GM18519 (cell line): ENCODE measurements around the gene KLHL40.
"Not testable (repeated sequence)": the region's sequence is repeated elsewhere in the genome, so short reads cannot be mapped to it uniquely, and the experiment has no call there.

ENCODE experiments used
- ATAC-seq: cut with Tn5 transposase; IDR thresholded peaks from one replicate; pipeline ENCODE4 v1.9.1; 2021; ENCODE audit warnings: mild to moderate bottlenecking, moderate library complexity; ENCODE audit not compliant: unreplicated experiment, low FRiP score

Gene KLHL40

GRCh38 chr3:42714171-42714852 is 29.0 kb downstream of the KLHL40 start:
- no peak for ATAC-seq

GRCh38 chr3:42717306-42717705 is 32.0 kb downstream of the KLHL40 start:
- ATAC-seq, result no peak

GRCh38 chr3:42718338-42718737 is 33.0 kb downstream of the KLHL40 start:
- ATAC-seq, result no peak

DNA sequence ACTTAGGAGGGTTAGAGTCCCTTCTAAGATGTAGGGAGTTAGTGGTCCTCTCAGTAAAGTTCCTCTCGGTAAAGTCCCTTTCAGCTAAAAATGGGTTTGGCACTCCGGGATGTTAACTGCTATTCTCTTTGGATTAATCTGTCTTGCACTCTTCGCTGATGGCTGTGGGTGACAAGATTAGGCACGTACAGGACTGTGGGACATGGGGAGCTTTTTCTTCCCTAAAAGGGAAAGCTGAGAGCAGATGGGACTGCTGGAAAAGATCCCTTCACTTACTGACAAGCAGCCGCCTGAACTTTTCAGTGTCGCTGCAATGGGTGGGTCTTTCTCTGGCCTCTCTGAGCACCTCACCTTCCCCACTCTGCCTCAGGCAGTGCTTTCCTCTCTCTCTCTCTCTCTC is 33.7 kb downstream of the KLHL40 start:
- ATAC-seq, result no peak

DNA sequence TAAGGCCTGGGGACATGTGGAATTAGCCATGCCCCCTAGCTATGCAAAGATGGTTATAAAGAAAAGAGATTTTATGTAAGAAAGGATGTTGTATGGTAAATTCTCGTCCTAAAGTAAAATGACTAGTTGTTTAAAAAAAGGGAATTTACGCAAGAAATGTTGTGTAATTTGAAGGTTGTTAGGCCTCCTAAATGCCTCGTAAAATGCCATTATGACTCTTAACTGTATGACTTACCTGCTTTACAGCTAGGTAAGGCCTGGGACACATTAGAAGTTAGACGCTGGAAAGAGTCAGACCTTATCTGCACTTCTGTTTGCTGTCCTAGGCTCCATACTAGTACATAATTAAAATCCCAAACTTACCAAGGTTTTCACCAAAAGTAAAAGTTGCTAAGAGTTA is 34.8 kb downstream of the KLHL40 start:
- ATAC-seq, result no peak

DNA sequence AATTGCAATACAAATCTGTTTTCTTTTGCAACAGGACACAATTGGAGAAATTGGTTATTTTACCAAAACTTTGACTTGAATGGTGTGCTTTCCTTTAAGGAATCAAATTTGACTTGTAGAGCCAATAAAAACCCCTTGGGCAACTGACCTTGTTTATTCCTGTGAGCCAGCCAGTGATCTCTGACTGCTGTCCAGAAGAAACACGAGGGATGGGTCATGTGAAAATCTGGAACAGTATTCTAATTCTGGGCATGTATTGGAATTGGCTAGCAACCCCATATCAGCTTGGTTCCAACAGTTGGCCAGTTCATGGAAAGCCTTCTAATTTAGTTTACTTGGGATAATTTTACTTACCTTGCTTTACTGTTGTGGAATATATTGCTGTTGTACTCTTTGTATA is 36.4 kb downstream of the KLHL40 start:
- ATAC-seq, result no peak

DNA sequence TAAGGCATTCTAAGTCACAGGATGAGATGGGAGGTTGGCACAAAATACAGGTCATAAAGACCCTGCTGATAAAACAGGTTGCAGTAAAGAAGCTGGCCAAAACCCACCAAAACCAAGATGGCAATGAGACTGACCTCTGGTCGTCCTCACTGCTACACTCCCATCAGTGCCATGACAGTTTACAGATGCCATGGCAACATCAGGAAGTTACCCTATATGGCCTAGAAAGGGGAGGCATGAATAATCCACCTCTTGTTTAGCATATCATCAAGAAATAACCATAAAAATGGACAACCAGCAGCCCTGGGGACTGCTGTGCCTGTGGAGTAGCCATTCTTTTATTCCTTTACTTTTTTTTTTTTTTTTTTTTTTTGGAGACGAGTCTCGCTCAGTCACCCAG is 37.1 kb downstream of the KLHL40 start:
- not testable (repeated sequence) for ATAC-seq

- ATAC-seq, result no peak
These were observed 37.9 kb downstream of the KLHL40 start for GRCh38 chr3:42723219-42723618.

GRCh38 chr3:42725454-42725853 is 40.1 kb downstream of the KLHL40 start:
- ATAC-seq, result no peak

DNA sequence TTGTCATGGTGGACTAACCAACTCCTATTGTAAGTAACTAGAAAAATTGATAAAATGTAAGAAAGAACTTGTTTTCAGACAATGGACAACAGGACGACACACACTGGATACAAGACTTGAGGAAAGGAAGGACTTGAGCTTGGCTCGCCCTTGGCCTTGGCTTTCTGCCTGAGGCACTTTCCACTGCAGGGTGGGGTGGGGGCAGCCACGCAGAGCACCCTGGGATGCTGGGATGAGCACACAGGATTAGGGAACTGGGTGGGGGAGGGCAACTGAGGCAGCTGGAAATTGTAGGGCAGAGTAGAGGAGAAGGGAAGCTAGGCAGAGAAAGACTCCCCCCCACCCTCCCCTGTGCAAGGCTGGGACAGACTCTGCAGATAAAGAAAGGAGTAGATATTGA is 42.7 kb downstream of the KLHL40 start:
- no peak for ATAC-seq

DNA sequence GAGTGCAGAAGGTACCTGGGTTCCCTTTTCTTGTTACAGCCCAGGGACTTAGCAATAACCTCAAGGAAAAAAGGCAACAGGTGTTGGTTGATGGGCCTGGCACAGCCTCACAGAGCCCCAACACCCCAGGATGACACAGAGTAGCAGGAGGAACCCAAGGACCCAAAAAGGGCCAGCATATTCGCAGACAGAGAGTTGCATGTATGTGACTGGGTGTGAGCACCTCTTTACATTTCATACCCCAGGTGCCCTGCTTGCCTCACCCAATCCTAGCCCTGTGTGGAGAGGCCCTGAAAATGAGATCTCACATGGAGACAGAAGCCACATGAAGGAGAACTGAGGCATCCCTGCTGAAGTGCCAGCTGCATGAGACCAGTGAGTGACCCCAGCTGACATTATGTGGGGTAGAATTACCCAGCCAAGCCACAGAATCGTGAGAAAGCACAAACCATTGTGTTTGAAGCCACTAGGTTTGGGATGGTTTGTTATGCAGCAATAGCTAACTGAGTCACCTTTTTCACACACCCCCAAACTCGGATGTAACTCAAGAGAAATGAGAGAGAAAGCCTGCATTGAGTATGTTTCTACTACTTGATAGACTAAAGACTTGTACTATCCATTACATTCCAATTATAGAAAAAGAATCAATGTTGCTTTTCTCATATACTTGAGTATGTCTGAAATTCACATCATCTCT is 43.5 kb downstream of the KLHL40 start:
- no peak for ATAC-seq

DNA sequence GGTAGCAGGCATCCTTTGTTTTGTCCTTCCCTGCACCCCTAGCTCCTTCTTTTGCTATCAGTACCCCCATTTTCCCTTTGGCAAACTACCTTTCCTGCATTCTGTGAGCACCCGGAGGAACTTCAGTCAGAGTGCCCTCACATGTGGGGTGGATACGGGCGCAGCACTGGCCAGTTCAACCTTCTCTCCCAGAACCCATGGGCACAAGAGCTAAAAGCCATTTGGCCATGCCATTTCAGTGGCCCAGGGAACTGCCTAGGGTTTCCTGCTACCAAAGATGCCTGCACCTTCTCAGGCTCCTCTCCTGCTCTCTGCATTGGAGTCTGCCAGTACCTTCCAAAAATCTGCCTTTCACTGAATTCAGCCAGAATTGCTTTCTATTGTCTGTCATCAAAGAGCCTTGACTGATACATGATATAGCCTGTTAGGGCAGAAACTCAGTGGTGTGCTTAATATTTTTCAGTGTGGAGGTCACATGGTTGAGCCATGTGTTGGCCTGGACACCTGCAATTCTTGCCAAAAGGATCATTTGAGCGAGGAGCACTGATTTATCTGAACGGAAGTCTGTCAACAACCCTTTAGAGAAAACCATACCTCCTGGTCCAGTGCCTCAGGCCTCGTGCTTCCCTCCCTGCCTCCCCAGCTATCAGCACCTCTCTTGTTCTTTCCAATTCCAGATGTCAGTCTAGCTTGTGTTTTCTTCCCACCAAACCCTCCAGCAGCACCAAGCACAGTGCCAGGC is 44.2 kb downstream of the KLHL40 start:
- ATAC-seq, result no peak

DNA sequence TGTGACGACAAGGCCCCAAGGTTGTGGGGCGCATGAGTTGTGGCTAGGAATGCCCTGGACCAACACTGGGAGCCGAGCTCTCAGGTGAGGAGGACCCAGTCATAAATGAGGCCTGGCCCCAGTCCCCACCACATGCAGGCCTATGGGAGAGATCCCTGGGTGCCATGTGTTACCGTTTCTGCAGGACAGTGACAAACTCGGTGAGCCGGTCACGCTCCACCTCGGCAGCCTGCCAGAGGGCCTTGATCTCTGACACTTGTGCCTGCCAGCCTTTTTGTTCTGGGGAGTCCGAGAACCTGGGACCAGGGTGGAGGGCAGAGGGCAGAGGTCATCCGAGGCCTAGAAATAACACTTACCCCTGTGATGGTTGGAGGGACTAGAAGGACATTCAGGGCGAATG is 45.0 kb downstream of the KLHL40 start:
- ATAC-seq, result no peak

GRCh38 chr3:42730706-42731420 is 45.5 kb downstream of the KLHL40 start:
- no peak for ATAC-seq

GRCh38 chr3:42731476-42732195 is 46.3 kb downstream of the KLHL40 start:
- ATAC-seq, result no peak

- no peak for ATAC-seq
These were observed 47.0 kb downstream of the KLHL40 start for GRCh38 chr3:42732196-42732828.

GRCh38 chr3:42732829-42733459 is 47.6 kb downstream of the KLHL40 start:
- ATAC-seq, result no peak

DNA sequence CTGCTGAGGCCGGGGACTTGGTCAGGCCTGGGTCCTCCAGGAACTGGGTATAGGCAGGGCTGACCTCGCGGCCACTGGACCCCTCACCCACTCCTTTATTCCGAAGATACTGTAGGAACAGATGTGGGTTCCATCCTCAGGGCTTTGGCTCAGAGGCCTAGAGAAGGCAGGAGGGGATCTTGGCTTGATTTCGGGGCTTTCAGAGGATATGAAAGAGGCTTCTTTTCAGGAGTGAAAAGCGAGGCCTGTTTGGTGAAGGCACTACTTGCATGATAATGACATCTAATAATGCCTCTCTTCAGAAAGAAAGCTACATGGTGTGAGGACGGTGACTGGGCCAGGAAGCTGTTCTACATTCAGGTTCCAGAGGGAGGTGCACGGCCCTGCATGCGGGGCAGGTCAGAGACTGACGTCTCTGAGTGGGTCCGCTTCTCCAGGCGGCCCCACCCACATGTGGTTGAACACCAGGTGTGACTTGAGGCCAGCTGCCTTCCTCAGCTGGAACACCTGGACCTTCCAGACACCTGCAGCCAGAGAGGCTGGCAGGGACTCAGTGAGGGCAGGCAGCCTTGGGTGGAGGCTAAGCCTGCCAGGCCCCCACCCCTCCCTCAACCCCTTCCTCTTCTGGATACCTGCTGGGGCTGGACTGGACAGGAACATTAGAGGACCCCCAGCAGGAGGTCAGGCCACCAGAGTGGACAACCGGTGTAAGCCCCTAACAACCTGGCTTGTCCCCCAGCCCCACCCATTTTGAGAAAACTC is 48.3 kb downstream of the KLHL40 start:
- ATAC-seq, result no peak
